GM10248 (cell line): ENCODE data around the gene DPCD.

Source experiments
- CTCF ChIA-PET: fragments of 300-600 bp; sonication (Branson Sonifier 250); formaldehyde crosslinking; extraction: SDS; loops from one replicate; lab custom pipeline; 2021; ENCODE audit warnings: antibody characterized with exemption; lab: Yijun Ruan, JAX
- POLR2A ChIA-PET: fragments of 350-650 bp; sonication (Branson Sonifier 250); formaldehyde crosslinking; extraction: SDS; loops from one replicate; lab custom pipeline; 2020; ENCODE audit warnings: antibody characterized with exemption; lab: Yijun Ruan, JAX
- DNase-seq: peaks from one replicate; pipeline ENCODE4 v3.0.0; 2012; ENCODE audit errors: extremely low spot score
- CTCF ChIP-seq: IDR thresholded peaks from 2 replicates; pipeline ENCODE4 v1.5.1; 2012; ENCODE audit warnings: mild to moderate bottlenecking, low read depth; ENCODE audit errors: extremely low read depth, missing control alignments, control extremely low read depth

Gene DPCD

DNA sequence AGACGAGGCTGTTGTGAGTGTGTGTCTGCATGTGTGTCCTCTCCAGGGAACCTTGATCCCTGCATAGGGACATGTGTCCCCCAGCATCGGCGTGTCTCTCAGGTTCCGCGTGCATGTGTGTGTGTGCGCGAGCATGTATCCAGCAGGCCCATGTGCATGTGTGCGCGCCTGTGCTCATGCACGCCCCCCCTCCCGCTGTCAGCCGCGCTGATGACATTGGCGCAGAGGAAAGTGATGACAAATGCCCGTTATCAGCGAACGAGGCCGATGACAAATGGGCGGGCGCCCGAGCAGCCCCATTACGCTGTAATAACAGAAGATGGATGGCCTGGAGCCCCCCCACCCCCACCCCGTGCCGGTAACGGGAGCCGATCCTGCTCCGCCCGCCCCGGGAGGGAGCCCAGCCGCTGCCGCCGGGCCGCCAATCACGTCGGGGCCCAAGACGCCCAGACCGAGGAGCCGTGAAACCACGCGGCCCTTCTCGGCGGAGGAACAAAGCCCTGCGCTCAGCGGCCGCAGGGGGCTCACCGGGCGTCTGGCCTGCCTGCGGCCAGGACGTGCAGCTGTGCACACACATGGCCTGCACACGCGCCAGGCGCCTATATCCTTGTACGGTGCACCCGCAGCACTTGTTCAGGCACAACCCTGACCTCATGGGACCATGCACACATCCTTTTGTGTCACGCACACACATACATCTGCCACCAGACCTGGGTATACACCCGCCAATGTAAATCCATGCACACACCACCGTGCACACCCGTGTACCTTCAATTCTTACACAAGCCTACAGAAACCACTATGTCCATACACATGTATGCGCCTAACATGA is 21.6 kb upstream of the DPCD start:
- DNase-seq, result peak; percentile 65
- ChIA-PET CTCF (no interaction called here), POLR2A (no interaction called here)
- no peak for TF ChIP-seq CTCF

GRCh38 chr10:101567165-101568006 is 20.7 kb upstream of the DPCD start:
- no peak for DNase-seq
- ChIA-PET CTCF (interaction anchor here (1.3 to 7.1 kb wide), 4 partner anchors 17 to 353 kb away, joined by 3 to 116 read pairs (median 55); partner anchors contain the start of genes DPCD and POLL), POLR2A (interaction anchor here (0.7 kb wide), 1 partner anchor 312 kb away, joined by 3 read pairs; no protein-coding TSS in a partner anchor)
- no peak for TF ChIP-seq CTCF

- DNase-seq, result no peak
- CTCF ChIA-PET, result interaction anchor here (0.7 to 7.1 kb wide), 7 partner anchors 16 to 358 kb away, joined by 3 to 116 read pairs (median 7); partner anchors contain the start of genes DPCD and POLL
- TF ChIP-seq CTCF, result no peak
- POLR2A ChIA-PET, result interaction anchor here (0.7 kb wide), 1 partner anchor 313 kb away, joined by 3 read pairs; no protein-coding TSS in a partner anchor
Measured at GRCh38 chr10:101568054-101568745, 19.9 kb upstream of the DPCD start.

DNA sequence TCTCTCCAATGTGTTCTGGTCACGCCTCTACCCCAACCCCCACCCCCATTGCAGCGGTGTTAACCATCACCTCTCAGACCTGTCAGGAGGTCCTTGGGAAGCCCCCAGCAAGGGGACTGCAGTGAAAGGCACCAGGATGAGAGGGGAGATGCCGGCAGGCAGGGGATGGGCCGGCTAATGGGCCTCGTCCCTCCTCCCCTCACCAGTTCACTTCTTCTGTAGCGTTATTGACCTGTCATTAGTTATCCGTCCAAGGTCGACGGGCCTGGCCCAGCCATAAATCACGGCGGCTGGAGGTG is 18.8 kb upstream of the DPCD start:
- TF ChIP-seq CTCF, result no peak
- ChIA-PET CTCF (interaction anchor here (0.6 to 7.1 kb wide), 33 partner anchors 9 to 471 kb away, joined by 3 to 116 read pairs (median 4); partner anchors contain the start of genes DPCD and POLL), POLR2A (no interaction called here)
- DNase-seq, result no peak

DNA sequence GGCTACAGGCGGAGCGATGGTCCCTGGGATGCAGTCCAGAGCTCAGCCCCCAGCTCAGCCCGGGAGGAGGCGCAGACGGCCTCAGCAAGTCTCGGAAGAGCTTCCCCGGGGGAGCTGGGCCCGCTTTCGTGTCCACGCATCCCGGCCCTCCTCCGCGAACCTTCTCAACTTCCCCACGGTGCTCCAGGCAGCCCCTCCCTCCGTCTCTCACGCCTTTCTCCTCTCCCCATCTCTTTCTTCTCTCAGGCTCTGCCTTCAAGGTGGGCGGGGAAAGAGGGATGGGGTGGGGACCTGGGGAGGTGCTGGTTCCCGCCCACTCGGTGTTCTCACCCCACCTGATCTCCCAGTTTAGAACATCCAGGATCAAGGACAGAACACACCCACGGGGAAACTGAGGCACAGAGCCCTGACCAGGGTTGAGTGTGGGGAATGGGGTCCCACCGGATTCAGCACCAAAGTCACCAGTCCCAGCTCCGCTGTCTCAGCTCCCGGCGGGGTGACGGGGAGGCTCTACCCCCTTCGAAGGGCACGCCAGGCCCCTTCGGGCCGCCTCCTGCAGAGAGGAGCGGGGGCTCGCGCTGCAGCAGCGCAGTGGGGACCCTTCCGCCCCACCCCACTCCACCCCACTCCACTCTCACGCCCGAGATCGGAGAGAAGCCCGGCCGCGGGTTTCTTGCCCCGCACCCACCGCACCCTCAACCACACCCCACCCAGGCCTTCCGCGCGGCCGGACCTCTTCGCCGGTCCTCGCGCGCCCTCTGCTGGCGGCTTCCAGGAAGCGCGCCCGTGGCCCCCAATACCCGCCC is 18.3 kb upstream of the DPCD start:
- DNase-seq, result peak; percentile 92
- ChIA-PET POLR2A (interaction anchor here (0.6 kb wide), 1 partner anchor 261 kb away, joined by 7 read pairs; no protein-coding TSS in a partner anchor), CTCF (interaction anchor here (0.6 to 7.1 kb wide), 38 partner anchors 10 to 527 kb away, joined by 3 to 116 read pairs (median 4); partner anchors contain the start of genes DPCD and POLL)
- TF ChIP-seq CTCF, result peak; percentile 83
